ENCODE measurements around the gene MXRA8. TPM values are rescaled to one million over a fixed set of nuclear protein-coding genes. Genes with fewer than 3 reads are reported as not detected.
"Not testable (repeated sequence)": the region's sequence is repeated elsewhere in the genome, so short reads cannot be mapped to it uniquely, and the experiment has no call there.

The MXRA8 gene
- total and polyA plus RNA-seq, 2 experiments from 2014 or later = 155 to 242 TPM

DNA sequence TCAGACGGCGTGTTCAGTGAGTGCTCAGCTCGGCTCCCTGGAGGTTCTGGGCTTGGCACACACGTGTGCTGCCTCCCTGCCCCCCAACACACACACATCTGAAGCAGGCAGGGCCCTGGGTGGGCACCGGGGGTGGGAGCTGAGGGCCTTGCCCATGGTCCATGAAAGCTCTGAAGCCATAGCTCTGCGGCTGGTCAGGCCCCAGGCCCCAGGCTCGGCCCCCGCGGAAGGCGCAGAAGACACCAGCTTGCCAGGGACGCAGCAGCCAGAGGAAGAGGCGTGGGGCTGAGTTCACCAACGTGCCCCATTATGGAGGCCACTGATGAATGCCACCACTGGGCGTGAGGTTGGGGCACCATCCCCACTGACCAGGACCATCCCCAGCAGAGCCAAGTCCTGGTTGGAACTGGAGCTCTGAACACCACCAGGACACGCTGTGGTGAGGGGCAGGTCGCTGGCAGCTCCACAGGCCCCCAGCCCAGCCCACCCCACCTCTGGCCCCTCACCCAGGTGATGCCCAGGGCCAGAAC, 12.5 kb upstream of the MXRA8 start:
- 94% methylated on average over 14 of the region's 16 CpGs for WGBS (ENCODE audit: low lambda C conversion rate, missing lambda C conversion rate)
- H3K4me3 ChIP-seq = no peak overlapping the region
- H3K79me2 ChIP-seq = peaks cover 24% of the 10 kb centered on the region
- TF ChIP-seq, protein P1, sequence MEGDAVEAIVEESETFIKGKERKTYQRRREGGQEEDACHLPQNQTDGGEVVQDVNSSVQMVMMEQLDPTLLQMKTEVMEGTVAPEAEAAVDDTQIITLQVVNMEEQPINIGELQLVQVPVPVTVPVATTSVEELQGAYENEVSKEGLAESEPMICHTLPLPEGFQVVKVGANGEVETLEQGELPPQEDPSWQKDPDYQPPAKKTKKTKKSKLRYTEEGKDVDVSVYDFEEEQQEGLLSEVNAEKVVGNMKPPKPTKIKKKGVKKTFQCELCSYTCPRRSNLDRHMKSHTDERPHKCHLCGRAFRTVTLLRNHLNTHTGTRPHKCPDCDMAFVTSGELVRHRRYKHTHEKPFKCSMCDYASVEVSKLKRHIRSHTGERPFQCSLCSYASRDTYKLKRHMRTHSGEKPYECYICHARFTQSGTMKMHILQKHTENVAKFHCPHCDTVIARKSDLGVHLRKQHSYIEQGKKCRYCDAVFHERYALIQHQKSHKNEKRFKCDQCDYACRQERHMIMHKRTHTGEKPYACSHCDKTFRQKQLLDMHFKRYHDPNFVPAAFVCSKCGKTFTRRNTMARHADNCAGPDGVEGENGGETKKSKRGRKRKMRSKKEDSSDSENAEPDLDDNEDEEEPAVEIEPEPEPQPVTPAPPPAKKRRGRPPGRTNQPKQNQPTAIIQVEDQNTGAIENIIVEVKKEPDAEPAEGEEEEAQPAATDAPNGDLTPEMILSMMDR (IDR thresholded peaks at IDR 0.05; ENCODE audit: poor library complexity) = no peak
- TF ChIP-seq EZH2phosphoT487 (IDR thresholded peaks at IDR 0.05; ENCODE audit: low read depth, severe bottlenecking, unreplicated experiment) = no peak
- no peak for TF ChIP-seq EZH2 (IDR thresholded peaks at IDR 0.05; ENCODE audit: borderline replicate concordance)
- no peak overlapping the region for H3K4me2 ChIP-seq
- no peaks in the 10 kb centered on the region for H3K36me3 ChIP-seq (replicated peaks; ENCODE audit: insufficient read depth, low read depth)
- no peaks in the 10 kb centered on the region for H3K9me2 ChIP-seq (replicated peaks; ENCODE audit: insufficient read depth)
- H3K4me1 ChIP-seq (ENCODE audit: insufficient read depth) = peaks cover 6% of the 10 kb centered on the region
- no peak overlapping the region for H2AFZ ChIP-seq
- H3K9me3 ChIP-seq (ENCODE audit: low read depth) = no peaks in the 10 kb centered on the region
- H3K27me3 ChIP-seq = no peaks in the 10 kb centered on the region
- H3K27ac ChIP-seq = no peak overlapping the region
- no peak for DNase-seq (ENCODE audit: low spot score)
- no peaks in the 10 kb centered on the region for H4K20me1 ChIP-seq (ENCODE audit: insufficient read depth, poor library complexity, severe bottlenecking)

DNA sequence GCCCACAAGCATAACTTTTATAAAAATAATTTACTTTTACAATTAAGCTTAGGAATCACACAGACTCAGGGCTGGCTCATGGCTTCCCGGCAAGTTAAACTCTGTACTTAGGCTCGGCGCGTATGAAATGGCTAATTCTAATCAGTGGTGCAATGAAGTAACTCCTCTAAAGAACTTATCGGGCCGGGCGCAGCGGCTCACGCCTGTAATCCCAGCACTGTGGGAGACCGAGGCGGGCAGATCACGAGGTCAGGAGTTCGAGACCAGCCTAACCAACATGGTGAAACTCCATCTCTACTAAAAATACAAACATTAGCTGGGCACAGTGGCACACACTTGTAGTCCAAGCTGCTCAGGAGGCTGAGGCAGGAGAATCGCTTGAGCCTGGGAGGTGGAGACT, 11.7 kb upstream of the MXRA8 start:
- H3K4me1 ChIP-seq (ENCODE audit: insufficient read depth); H3K36me3 ChIP-seq (replicated peaks; ENCODE audit: insufficient read depth, low read depth); H3K4me2 ChIP-seq; H3K27ac ChIP-seq; H3K4me3 ChIP-seq; H3K9me2 ChIP-seq (replicated peaks; ENCODE audit: insufficient read depth); DNase-seq (ENCODE audit: low spot score); H4K20me1 ChIP-seq (ENCODE audit: insufficient read depth, poor library complexity, severe bottlenecking); H3K9me3 ChIP-seq (ENCODE audit: low read depth); H2AFZ ChIP-seq; H3K27me3 ChIP-seq: not testable (repeated sequence)
- WGBS (ENCODE audit: low lambda C conversion rate, missing lambda C conversion rate) = 93% methylated on average over 14 of the region's 14 CpGs
- peaks cover 23% of the 10 kb centered on the region for H3K79me2 ChIP-seq

DNA sequence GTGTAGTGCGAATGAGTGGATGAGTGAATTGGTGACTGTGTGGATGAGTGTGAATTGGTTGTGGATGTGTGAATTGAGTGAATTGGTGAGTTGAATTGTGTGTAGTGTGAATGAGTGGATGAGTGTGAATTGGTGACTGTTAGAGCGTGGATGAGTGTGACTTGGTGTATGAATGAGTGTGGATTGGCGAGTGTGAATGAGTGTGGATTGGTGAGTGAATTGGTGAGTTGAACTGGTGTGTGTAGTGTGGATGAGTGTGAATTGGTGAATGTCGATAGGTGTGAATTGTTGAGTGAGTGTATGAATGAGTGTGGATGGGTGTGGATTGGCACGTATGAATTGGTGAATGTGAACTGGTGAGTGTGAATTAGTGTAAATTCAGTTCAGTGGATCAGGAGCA, 9.0 kb upstream of the MXRA8 start:
- 100% methylated on average over 5 of the region's 5 CpGs for WGBS (ENCODE audit: low lambda C conversion rate, missing lambda C conversion rate)
- H4K20me1 ChIP-seq (ENCODE audit: insufficient read depth, poor library complexity, severe bottlenecking) = no peaks in the 10 kb centered on the region
- no peak for DNase-seq (ENCODE audit: low spot score)
- no peak overlapping the region for H3K4me2 ChIP-seq
- H3K9me3 ChIP-seq (ENCODE audit: low read depth) = no peaks in the 10 kb centered on the region
- H3K27me3 ChIP-seq = no peaks in the 10 kb centered on the region
- H2AFZ ChIP-seq = no peak overlapping the region
- TF ChIP-seq EZH2phosphoT487 (IDR thresholded peaks at IDR 0.05; ENCODE audit: low read depth, severe bottlenecking, unreplicated experiment) (no peak), EZH2 (IDR thresholded peaks at IDR 0.05; ENCODE audit: borderline replicate concordance) (no peak)
- TF ChIP-seq, protein P1 (IDR thresholded peaks at IDR 0.05; ENCODE audit: poor library complexity) = no peak
- H3K9me2 ChIP-seq (replicated peaks; ENCODE audit: insufficient read depth) = no peaks in the 10 kb centered on the region
- no peak overlapping the region for H3K27ac ChIP-seq
- no peak overlapping the region for H3K4me3 ChIP-seq
- H3K79me2 ChIP-seq = peaks cover 1% of the 10 kb centered on the region
- H3K36me3 ChIP-seq (replicated peaks; ENCODE audit: insufficient read depth, low read depth) = no peaks in the 10 kb centered on the region
- H3K4me1 ChIP-seq (ENCODE audit: insufficient read depth) = peaks cover 2% of the 10 kb centered on the region

GRCh38 chr1:1366699-1367066, 8.3 kb upstream of the MXRA8 start:
- TF ChIP-seq EZH2phosphoT487 (IDR thresholded peaks at IDR 0.05; ENCODE audit: low read depth, severe bottlenecking, unreplicated experiment) (no peak), EZH2 (IDR thresholded peaks at IDR 0.05; ENCODE audit: borderline replicate concordance) (no peak)
- TF ChIP-seq, protein P1 (IDR thresholded peaks at IDR 0.05; ENCODE audit: poor library complexity) = no peak
- DNase-seq (ENCODE audit: low spot score) = no peak

More at GRCh38 chr1:1366699-1367066, 8.3 kb upstream of the MXRA8 start:
- Histone ChIP-seq H3K4me2 (no peak overlapping the region), H2AFZ (no peak overlapping the region), H3K9me2 (replicated peaks; ENCODE audit: insufficient read depth) (no peaks in the 10 kb centered on the region), H4K20me1 (ENCODE audit: insufficient read depth, poor library complexity, severe bottlenecking) (no peaks in the 10 kb centered on the region), H3K4me1 (ENCODE audit: insufficient read depth) (peaks cover 5% of the 10 kb centered on the region), H3K79me2 (no peaks in the 10 kb centered on the region), H3K27me3 (no peaks in the 10 kb centered on the region), H3K36me3 (replicated peaks; ENCODE audit: insufficient read depth, low read depth) (no peaks in the 10 kb centered on the region), H3K4me3 (no peak overlapping the region), H3K9me3 (ENCODE audit: low read depth) (no peaks in the 10 kb centered on the region), H3K27ac (no peak overlapping the region)
- 100% methylated on average over 3 of the region's 3 CpGs for WGBS (ENCODE audit: low lambda C conversion rate, missing lambda C conversion rate)
